ELR (cell line): Measurements from ENCODE around the gene AP2S1.
A peak's percentile ranks its signal among the peaks of the same experiment; 100 is the strongest.
"Not testable (repeated sequence)": the region's sequence is repeated elsewhere in the genome, so short reads cannot be mapped to it uniquely, and the experiment has no call there.

Experiments
- DNase-seq: peaks from one replicate; pipeline ENCODE4 v3.0.0-alpha.2; 2015; ENCODE audit warnings: low read depth

Gene AP2S1

DNA sequence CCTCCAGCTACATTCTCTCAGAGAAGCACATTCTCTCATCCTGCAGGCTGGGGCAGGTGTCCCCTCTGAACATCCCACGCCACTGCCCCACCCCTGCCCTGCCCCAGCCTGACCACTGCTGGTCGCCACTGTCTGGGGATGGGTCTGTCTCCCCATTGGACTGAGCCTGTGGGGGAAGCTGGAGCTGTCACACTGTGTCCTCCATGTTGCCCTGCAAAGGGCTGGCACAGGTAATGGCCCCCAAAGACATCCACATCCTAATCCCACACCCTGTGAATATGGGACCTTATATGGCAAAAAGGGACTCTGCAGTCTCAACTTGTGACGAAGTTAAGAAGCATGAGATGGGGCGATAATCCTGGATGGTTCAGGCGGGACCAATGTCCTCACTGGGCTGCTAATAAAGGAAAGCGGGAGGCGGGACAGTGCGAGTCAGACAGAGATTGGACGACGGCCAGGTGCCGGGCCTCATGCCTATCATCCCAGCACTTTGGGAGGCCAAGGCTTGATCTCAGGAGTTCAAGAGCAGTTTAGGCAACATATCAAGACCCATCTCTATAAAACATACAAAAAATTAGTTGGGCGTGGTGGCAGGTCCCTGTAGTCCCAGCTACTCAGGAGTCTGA, 9.1 kb downstream of the AP2S1 start:
- peak; percentile 69 for DNase-seq

DNA sequence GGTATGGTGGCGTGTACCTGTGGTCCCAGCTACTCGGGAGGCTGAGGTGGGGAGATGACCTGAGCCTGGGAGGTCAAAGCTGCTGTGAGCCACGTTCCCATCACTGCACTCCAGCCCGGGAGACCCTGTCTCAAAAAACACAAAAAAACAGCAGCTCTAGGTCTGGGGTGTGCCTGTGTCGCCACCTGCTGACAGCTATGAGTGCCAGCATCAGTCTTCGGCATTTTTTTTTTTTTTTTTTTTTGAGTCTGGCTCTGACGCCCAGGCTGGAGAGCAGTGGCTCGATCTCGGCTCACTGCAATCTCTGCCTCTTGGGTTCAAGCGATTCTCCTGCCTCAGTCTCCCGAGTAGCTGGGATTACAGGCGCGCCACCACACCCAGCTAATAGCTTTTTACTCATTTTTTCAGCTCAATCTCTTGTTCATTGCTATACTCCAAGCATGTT, 10.1 kb downstream of the AP2S1 start:
- peak; percentile 71 for DNase-seq

DNA sequence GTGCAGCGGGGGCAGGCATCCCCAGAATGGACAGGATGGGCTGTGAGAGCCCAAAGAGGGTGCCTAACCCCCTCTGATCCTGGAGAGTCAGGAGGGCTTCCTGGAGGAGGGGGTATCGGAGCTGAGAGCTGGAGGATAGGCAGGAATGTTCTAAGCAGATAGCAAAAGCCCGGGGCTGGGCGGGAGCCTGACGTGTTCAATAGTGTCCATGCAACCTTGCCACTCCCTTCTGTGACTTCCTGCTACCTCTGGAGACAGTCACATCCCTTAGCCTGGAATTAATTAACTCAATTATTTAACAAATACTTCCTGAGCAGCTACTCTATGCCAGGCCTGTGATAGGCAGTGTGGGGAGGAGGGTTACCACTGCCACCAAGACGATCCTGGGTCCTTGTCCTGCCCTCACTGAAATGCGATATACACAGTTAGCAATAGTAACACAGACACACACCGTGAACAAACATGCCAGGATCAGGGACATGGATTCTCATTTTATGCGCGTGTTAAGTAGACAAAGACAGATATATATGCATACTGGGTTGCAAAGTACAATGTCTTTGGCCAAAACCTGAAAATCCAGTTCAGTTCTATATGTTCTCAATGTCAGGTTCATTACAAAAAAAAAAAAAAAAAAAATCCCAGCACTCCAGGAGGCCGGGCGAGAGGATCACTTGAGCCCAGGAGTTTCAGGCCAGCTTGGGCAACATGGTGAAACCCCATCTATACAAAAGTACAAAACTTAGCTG, 10.7 kb downstream of the AP2S1 start:
- DNase-seq, result no peak

DNA sequence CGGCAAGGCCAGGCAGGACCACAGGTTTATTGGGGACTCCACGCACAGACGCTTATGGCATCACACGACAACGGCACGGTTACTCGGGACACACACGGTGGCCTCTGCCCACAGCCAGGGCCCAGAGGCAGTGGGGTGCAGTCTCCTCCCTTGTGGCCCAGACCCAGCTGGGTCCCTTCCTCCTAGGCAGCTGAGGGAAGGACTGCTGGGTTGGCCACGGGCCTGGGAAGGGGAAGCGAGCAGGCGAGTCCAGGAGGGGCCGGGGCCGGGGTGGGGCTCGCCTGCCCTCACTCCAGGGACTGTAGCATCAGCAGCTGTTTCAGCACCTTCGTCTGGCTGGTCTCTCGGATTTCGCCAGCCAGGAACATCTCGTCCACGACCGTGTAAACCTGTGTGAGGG, 12.5 kb downstream of the AP2S1 start:
- DNase-seq, result no peak

DNA sequence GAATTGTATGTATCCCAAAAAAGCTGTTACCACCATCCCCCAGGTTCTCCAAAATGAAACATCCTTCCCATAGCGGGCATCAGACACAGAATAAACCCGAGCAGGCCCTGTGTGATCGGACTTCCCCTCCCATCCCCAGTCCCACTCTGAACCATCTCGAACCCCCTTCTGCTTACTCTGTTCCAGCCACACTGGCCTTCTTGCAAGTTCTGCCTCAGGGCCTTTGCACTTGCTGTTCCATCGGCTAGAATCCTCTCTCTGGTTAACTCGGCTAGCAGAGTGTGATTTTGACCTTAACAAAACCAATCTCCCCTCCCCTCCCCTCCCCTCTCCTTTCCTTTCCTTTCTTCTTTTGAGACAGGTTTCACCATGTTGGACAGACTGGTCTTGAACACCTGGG, 15.7 kb downstream of the AP2S1 start:
- DNase-seq, result no peak

DNA sequence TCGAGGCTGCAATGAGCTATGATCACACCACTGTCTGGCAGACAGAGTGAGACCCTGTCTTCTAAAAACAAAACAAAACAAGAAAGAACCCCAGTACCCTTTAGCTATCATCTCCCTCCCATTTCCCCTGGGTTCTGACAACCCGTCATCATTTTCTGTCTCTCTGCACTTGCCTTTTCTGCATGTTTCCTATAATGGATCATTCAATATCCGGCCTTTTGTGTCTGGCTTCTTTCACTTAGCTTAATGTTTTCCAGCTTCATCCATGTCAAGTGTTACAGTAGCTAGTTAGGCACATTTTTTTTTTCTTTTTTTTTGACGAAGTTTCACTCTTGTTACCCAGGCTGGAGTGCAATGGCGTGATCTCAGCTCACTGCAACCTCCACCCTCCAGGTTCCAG, 16.5 kb downstream of the AP2S1 start:
- DNase-seq, result no peak

DNA sequence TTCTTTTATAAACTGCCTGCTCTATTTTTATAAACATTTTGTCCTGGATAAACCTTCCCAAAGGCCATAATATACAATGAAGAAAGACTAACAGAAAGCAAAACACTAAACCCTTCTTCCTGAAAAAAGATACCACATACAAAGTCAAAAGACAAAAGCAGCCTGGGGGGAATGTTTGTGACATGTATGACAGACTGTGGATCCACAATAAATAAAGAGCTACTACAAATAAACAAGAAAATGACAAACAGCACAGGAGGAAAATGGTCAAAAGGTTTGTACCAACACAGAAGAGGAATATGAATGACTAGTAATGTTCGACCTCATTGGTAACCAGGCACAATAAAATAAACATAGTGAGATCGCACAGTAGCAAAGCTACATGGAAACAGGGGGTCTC, 19.8 kb downstream of the AP2S1 start:
- no peak for DNase-seq

DNA sequence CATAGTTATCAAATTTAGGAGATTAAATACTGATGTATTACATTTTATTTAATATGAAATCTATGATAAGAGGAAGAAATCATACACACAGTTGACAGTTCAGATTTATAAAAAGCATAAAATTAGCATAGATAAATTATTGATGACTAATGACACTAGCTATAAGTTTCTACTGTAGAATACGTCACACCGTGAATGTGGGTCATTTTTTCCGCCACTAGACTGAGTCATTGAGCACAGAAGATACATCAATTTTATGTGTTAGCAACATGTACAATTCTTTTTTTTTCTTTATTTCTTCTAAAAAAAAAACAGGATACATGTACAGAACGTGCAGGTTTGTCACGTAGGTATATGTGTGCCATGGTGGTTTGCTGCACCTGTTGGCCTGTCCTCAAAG, 22.2 kb downstream of the AP2S1 start:
- DNase-seq, result peak; percentile 76

DNA sequence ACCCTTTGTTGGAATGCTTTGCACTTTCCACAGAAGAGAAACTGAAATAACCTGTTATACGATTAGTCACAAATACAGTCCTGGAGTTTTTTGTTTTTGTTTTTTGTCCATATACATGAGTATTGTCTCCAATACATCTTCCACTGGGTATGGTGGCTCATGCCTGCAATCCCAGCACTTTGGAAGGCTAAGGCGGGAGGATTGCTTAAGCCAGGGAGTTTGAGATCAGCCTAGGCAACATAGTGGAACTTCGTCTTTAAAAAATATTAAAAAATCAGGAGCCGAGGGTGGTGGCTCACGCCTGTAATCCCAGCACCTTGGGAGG, 25.0 kb downstream of the AP2S1 start:
- no peak for DNase-seq

DNA sequence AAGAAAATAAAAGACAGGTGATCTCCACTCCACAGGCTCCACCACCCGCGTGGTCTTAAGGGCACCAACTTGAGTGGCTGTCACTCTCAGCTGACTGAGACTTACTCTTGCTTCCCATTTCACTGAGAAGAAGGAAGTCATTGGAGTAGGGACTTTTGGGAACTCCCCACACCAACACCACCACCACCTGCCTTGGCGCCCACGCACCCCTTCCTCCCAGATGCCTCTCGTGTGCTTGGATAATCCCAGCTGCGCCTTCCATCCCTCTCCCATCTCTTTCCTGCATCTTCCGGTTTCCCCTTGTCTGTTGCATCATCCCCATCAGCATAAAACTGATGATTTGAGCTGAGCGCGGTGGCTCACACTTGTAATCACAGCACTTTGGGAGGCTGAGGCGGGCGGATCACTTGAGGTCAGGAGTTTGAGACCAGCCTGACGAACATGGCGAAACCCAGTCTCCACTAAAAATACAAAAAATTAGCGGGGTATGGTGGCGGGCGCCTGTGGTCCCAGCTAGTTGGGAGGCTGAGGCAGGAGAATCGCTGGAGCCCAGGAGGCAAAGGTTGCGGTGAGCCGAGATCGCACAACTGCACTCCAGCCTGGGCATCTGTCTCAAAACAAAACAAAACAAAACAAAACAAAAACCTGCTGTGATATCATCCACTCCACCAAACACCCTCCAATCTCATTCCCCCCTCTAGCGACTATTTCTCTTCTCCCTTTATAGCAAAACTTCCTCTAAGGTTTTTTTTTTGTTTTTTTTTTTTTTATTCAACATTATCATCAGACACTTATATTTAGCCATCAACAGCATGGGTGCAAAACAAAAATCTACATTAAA, 25.5 kb downstream of the AP2S1 start:
- DNase-seq, result no peak

DNA sequence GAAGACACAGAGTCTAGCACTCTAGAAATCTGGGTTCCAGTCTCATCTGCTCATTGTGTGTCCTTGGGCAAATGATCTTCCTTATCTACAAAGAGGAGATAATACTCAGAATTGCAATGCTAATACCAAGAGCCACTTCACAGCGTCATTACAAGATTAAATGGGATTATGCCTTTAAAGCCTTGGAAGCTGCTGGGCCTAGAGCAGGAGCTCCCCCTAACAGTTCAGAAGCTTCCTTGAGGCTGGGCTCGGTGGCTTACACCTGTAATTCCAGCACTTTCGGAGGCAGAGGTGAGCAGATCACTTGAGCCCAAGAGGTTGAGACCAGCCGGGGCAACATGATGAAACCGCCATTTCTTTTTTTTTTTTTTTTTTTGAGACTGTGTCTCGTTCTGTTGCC, 27.6 kb downstream of the AP2S1 start:
- no peak for DNase-seq

DNA sequence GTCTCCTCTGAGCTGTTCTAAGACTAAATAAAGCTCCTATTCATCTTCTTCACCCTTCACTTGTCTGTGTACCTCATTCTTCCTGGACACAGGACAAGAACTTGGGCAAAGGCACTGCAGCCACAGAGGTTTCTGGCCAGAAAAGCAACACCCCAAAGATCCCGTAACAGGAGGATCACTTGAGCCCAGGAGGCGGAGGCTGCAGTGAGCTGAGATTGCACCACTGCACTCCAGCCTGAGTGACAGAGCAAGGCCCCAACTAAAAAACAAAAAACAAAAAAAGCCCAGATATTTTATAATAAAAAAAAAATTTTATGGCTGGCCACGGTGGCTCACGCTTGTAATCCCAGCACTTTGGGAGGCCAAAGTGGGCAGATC, 28.2 kb downstream of the AP2S1 start:
- not testable (repeated sequence) for DNase-seq

DNA sequence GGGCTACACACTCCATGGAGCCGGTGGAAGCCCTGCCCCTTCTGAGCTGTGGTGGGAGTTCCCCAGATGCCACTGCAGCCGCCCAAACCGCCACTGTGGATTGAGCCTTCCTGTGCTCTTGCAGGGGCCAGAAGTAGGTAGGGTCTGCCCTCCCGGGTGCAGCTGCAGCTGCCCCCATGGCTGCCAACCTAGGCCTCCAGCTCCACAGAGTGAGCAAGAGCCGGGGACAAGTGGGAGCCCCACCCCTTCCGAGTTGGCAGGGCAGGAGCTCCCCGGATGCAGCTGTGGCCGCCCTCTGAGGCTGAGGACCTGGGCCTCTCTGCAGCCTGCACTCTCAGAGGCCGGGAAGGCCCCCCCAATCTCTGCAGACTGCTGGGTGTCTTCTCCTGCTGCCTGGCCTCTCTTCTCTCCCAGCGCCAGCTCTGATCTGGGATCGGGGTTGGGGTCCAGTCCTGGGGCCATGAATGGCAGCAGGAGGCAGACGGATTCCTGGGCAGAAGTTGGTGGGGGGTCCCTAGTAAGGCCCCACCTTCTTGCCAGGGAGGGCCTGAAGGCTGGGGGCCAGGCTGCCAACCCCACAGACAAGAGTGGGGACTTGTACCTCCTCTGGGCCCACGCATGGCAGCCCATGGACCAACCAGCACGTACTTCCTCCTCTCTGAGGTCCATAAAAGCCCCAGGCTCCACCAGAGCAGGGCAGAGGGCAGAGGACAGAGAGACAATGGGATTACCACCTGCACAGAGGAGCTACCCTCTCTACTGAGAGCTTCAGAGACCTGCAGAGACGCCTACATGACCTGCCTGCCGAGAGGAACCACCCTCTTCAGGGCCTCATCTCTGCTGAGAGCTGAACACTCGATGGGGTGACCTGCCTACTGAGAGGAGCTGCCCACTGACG, 28.9 kb downstream of the AP2S1 start:
- DNase-seq, result no peak

DNA sequence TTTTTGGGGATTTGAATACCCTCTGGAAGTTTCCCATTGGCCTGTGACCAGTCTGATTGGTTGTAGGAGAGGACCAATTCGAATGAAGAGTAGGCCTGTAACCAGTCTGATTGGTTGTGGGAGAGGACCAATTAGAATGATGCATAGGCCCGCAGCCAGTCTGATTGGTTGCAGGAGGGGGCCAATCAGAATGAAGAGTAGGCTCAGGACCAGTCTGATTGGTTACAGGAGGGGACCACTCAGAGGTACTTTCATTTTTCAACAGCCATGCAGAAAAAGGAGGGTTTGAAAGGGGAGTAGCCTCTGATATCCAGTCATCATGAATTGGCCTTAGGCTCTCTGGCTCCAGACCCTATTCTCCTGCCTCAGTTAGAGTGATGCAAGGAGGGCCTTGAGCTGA, 31.8 kb downstream of the AP2S1 start:
- DNase-seq, result peak; percentile 39

DNA sequence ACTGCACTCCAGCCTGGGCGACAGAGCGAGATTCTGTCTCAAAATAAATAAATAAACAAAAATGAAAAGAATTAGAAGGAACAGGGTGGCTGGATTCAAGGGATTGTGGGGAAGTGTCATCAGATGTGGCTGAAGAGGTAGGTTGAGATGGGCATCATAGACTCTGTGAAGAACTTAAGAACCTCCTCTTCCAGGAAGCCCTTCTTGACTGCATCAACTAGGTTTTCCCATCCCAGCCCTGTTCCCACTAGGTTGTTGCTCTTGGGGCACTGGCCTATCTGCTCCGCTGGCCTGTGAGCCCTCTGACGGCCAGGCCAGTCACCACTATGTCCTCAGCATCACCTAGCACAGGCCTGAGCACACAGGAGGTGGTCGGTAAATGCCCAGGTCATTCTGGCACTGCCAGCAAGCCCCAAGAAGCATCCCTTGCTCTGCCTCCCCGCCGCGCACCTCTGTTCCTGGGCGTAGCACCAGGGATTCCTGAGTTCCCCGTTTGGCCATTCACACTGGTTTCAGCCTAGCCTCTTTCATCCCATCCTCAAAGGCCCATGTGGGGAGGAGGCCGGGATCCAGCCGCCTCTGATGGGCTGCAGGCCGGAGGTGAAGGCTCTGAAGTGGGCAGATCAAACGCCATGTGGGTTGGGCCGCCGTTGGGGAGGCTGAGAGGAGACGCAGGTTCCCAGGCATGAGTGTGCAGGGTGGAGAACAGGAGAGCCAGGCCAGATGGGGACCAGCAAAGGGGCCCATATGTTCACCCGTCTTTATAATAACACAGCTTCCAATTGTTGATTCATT, 34.6 kb downstream of the AP2S1 start:
- no peak for DNase-seq

DNA sequence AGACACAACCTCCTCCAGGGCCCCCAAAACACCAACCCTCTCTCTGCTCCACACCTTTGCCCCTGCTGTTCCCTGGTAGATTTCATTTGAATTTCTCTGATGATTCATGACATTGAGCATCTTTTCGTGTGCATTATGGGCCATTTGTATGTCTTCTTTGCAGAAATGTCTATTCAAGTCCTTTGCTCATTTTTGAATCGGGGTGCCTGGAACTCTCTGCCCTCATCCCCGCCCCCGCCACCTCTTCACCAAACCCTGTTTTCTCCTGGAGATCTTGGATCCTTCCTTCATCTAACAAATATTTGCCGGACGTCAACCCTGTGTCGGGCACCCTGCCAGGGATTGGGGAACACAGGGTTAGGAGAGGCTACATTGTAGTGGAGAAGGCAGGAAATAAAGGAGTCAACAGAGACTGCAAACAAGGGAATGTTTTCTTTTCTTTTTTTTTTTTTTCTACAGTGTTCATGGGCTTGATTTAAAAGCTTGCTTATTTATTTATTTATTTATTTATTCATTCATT, 36.7 kb downstream of the AP2S1 start:
- DNase-seq, result no peak

DNA sequence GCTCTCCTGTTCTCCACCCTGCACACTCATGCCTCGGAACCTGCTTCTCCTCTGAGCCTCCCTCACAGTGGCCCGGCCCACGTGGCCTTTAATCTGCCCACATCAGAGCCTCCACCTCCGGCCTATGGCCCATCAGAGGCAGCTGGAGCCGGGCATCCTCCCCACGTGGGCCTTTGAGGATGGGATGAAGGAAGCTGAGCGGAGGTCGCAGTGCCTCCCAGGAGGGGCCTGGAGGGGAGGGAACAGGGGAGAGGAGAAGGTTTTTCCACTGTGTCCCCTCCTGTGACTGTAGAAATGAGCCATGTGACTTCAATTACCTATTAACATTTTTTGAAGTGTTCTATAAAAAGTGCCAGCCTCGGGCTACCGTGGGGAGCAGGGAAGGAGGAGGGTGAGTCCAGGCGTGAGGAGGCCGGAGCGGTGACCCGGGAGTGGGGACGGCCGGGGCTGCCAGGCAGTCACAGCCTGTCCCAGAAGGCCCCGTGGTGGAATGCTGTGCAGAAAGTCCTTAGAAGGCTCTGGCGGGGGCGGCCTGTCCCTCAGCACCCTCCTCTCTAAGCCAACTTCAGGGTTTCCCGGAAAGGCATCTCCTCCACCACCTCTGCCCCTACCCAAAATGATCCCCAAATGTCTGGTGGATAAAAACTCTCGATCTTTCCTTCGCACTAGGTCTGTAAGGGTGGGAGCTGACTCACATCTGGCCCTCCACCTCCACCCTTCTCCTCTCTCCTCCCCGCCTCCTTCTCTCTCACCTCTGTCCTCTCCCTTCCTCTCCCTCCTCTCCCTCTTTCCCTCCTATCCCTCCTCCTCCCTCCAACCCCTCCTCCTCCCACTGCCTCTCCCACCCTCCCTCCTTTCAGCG, 37.4 kb downstream of the AP2S1 start:
- DNase-seq, result no peak

DNA sequence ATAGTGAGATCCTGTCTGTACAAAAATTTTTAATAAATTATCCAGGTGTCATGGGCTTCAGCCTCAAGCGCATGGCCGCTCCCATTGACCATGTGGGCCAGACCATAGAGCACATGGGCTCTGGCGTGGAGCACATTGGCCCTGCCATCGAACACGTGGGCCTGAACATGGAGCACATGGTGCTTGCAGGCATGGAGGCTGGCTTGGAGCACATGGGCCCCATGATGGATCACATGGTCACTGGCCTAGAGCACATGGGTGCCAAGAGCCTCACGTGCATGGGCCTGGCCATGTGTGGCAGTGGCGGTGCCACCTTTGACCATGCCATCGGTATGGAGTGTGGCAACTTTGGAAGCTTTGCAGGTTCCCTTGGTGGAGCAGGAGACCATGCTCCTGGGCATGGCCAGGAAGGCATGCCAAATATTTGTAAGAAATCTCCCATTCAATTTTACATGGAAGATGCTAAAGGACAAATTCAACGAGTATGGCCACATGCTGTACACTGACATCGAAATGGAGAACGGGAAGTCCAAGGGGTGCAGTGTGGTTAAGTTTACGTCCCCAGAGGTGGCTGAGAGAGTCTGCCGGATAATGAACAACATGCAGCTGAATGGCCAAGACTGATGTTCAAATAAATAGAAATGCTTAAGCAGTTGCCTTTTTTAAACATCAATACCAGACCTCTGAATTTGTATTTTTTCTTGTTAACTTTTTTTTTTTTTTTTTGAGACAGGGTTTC, 40.9 kb downstream of the AP2S1 start:
- no peak for DNase-seq

DNA sequence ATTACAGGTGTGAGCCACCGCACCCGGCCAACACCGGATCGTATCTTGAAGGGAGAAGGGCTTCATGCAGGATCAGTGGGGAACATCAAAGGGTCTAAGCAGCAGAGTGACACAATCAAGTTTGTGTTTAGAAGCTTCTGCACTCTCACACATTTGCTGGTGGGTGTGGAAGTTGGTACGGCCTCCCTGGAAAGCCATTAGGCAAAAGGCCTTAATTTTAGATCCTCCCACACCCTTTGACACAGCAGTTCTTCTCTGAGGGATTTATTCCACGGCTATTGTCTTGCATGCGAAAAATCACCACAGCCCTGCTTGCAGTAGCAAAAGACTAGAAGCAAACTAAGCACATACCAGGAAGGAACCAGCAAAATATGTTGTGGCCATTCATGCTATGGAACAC, 44.0 kb downstream of the AP2S1 start:
- DNase-seq, result no peak
